ENCODE data around the gene MAMLD1.

MAMLD1 gene

GRCh38 chrX:150456466-150456865, 93.3 kb downstream of the MAMLD1 start:
- Mint-ChIP-seq H3K27me3 (no peaks in the 10 kb centered on the region), H3K36me3 (peaks cover 3% of the 10 kb centered on the region), H3K4me3 (no peak overlapping the region), H3K9me3 (no peaks in the 10 kb centered on the region), H3K4me1 (peaks cover 11% of the 10 kb centered on the region), H3K27ac (no peak overlapping the region)

GRCh38 chrX:150456941-150457340, 93.8 kb downstream of the MAMLD1 start:
- no peaks in the 10 kb centered on the region for H3K9me3 Mint-ChIP-seq
- peaks cover 11% of the 10 kb centered on the region for H3K4me1 Mint-ChIP-seq
- peaks cover 3% of the 10 kb centered on the region for H3K36me3 Mint-ChIP-seq
- H3K4me3 Mint-ChIP-seq: no peak overlapping the region
- H3K27ac Mint-ChIP-seq: no peak overlapping the region
- no peaks in the 10 kb centered on the region for H3K27me3 Mint-ChIP-seq

GRCh38 chrX:150459196-150459595, 96.1 kb downstream of the MAMLD1 start:
- Mint-ChIP-seq H3K27ac (no peak overlapping the region), H3K4me1 (peaks cover 11% of the 10 kb centered on the region), H3K36me3 (no peaks in the 10 kb centered on the region), H3K27me3 (no peaks in the 10 kb centered on the region), H3K4me3 (no peak overlapping the region), H3K9me3 (no peaks in the 10 kb centered on the region)

GRCh38 chrX:150460063-150460462, 96.9 kb downstream of the MAMLD1 start:
- H3K36me3 Mint-ChIP-seq: peaks cover 1% of the 10 kb centered on the region
- H3K9me3 Mint-ChIP-seq: no peaks in the 10 kb centered on the region
- H3K4me3 Mint-ChIP-seq: no peak overlapping the region
- H3K27me3 Mint-ChIP-seq: no peaks in the 10 kb centered on the region
- peaks cover 11% of the 10 kb centered on the region for H3K4me1 Mint-ChIP-seq
- no peak overlapping the region for H3K27ac Mint-ChIP-seq

GRCh38 chrX:150460781-150461180, 97.7 kb downstream of the MAMLD1 start:
- no peak overlapping the region for H3K4me3 Mint-ChIP-seq
- H3K27me3 Mint-ChIP-seq: no peaks in the 10 kb centered on the region
- H3K36me3 Mint-ChIP-seq: peaks cover 1% of the 10 kb centered on the region
- peaks cover 11% of the 10 kb centered on the region for H3K4me1 Mint-ChIP-seq
- no peaks in the 10 kb centered on the region for H3K9me3 Mint-ChIP-seq
- H3K27ac Mint-ChIP-seq: no peak overlapping the region

- Mint-ChIP-seq H3K27ac (no peak overlapping the region), H3K9me3 (no peaks in the 10 kb centered on the region), H3K4me1 (peaks cover 10% of the 10 kb centered on the region), H3K4me3 (no peak overlapping the region), H3K27me3 (no peaks in the 10 kb centered on the region), H3K36me3 (peaks cover 1% of the 10 kb centered on the region)
These were observed 100.4 kb downstream of the MAMLD1 start for GRCh38 chrX:150463566-150463965.

GRCh38 chrX:150464001-150464400, 100.9 kb downstream of the MAMLD1 start:
- no peaks in the 10 kb centered on the region for H3K9me3 Mint-ChIP-seq
- H3K27me3 Mint-ChIP-seq: no peaks in the 10 kb centered on the region
- H3K27ac Mint-ChIP-seq: no peak overlapping the region
- H3K4me3 Mint-ChIP-seq: no peak overlapping the region
- peaks cover 1% of the 10 kb centered on the region for H3K36me3 Mint-ChIP-seq
- H3K4me1 Mint-ChIP-seq: peaks cover 6% of the 10 kb centered on the region

- H3K36me3 Mint-ChIP-seq: peaks cover 1% of the 10 kb centered on the region
- H3K9me3 Mint-ChIP-seq: no peaks in the 10 kb centered on the region
- no peaks in the 10 kb centered on the region for H3K27me3 Mint-ChIP-seq
- no peaks in the 10 kb centered on the region for H3K4me1 Mint-ChIP-seq
- no peak overlapping the region for H3K27ac Mint-ChIP-seq
- H3K4me3 Mint-ChIP-seq: no peak overlapping the region
These were observed 102.2 kb downstream of the MAMLD1 start for GRCh38 chrX:150465326-150465725.

- H3K4me3 Mint-ChIP-seq: no peak overlapping the region
- no peaks in the 10 kb centered on the region for H3K9me3 Mint-ChIP-seq
- H3K27ac Mint-ChIP-seq: no peak overlapping the region
- H3K4me1 Mint-ChIP-seq: no peaks in the 10 kb centered on the region
- H3K27me3 Mint-ChIP-seq: no peaks in the 10 kb centered on the region
- H3K36me3 Mint-ChIP-seq: peaks cover 1% of the 10 kb centered on the region
These were observed 103.0 kb downstream of the MAMLD1 start for GRCh38 chrX:150465881-150466775.

GRCh38 chrX:150472306-150472705, 109.2 kb downstream of the MAMLD1 start:
- Mint-ChIP-seq H3K27ac (no peak overlapping the region), H3K27me3 (no peaks in the 10 kb centered on the region), H3K36me3 (no peaks in the 10 kb centered on the region), H3K4me3 (no peak overlapping the region), H3K4me1 (peaks cover under 1% of the 10 kb centered on the region), H3K9me3 (no peaks in the 10 kb centered on the region)

- Mint-ChIP-seq H3K27me3 (no peaks in the 10 kb centered on the region), H3K9me3 (no peaks in the 10 kb centered on the region), H3K4me1 (peaks cover 10% of the 10 kb centered on the region), H3K4me3 (no peak overlapping the region), H3K27ac (no peak overlapping the region), H3K36me3 (no peaks in the 10 kb centered on the region)
These were observed 110.3 kb downstream of the MAMLD1 start for GRCh38 chrX:150473371-150473770.

- Mint-ChIP-seq H3K27ac (no peak overlapping the region), H3K9me3 (no peaks in the 10 kb centered on the region), H3K27me3 (no peaks in the 10 kb centered on the region), H3K4me1 (peaks cover 21% of the 10 kb centered on the region), H3K4me3 (no peak overlapping the region), H3K36me3 (no peaks in the 10 kb centered on the region)
These were observed 112.3 kb downstream of the MAMLD1 start for GRCh38 chrX:150475461-150475860.

GRCh38 chrX:150476164-150476699, 113.1 kb downstream of the MAMLD1 start:
- Mint-ChIP-seq H3K9me3 (no peaks in the 10 kb centered on the region), H3K4me3 (no peak overlapping the region), H3K36me3 (no peaks in the 10 kb centered on the region), H3K27me3 (no peaks in the 10 kb centered on the region), H3K27ac (no peak overlapping the region), H3K4me1 (peaks cover 25% of the 10 kb centered on the region)

GRCh38 chrX:150477371-150477770, 114.3 kb downstream of the MAMLD1 start:
- H3K9me3 Mint-ChIP-seq: no peaks in the 10 kb centered on the region
- H3K4me1 Mint-ChIP-seq: peaks cover 35% of the 10 kb centered on the region
- H3K27ac Mint-ChIP-seq: no peak overlapping the region
- no peak overlapping the region for H3K4me3 Mint-ChIP-seq
- no peaks in the 10 kb centered on the region for H3K27me3 Mint-ChIP-seq
- H3K36me3 Mint-ChIP-seq: no peaks in the 10 kb centered on the region

GRCh38 chrX:150478496-150479492, 115.7 kb downstream of the MAMLD1 start:
- H3K27ac Mint-ChIP-seq: peak overlapping the region; percentile 41

More at GRCh38 chrX:150478496-150479492, 115.7 kb downstream of the MAMLD1 start:
- Mint-ChIP-seq H3K9me3 (no peaks in the 10 kb centered on the region), H3K4me3 (peak overlapping the region; percentile 23), H3K36me3 (no peaks in the 10 kb centered on the region), H3K4me1 (peaks cover 45% of the 10 kb centered on the region), H3K27me3 (no peaks in the 10 kb centered on the region)
